ENCODE results near the gene ALKAL2.

The ALKAL2 gene

DNA sequence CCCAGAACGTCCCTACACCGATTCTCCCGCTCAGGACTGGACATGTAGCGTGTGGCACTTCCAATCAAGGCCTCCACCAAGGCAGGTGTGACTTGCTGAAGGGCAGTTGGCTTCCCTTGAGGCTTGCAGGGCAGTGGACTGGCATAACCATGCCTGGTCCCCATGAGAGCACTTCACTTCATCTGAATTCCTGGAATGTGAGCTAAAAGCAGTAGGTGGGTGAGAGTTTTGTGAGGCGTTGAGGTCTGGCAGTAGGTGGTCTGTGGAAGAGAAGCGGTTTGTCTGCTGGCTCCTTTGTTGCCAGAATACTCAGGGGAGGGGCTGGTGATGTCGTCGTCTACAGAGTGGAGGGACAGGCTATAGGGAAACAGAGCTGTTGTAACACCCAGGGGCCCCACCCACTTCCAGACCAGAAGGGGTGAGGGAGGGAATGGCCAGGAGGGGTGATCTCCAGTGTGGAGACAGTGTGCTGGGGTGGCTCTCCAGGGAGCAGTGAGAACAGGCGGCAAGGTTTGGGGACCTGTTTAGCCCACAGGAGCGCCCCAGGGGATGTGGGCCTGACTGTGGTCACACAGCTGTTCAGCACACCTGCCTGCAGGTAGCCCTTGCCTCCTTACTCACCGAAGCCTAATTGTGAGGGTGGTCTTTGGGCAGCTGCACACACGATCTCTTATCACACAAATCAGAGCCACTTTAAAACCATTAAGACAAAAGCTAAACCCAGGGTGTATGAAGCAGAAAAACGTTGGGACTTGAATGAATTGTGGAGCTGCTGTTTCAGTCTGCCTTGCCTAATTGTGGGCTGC lies 21.5 kb upstream of the ALKAL2 start:
- TF ChIP-seq, protein P1, sequence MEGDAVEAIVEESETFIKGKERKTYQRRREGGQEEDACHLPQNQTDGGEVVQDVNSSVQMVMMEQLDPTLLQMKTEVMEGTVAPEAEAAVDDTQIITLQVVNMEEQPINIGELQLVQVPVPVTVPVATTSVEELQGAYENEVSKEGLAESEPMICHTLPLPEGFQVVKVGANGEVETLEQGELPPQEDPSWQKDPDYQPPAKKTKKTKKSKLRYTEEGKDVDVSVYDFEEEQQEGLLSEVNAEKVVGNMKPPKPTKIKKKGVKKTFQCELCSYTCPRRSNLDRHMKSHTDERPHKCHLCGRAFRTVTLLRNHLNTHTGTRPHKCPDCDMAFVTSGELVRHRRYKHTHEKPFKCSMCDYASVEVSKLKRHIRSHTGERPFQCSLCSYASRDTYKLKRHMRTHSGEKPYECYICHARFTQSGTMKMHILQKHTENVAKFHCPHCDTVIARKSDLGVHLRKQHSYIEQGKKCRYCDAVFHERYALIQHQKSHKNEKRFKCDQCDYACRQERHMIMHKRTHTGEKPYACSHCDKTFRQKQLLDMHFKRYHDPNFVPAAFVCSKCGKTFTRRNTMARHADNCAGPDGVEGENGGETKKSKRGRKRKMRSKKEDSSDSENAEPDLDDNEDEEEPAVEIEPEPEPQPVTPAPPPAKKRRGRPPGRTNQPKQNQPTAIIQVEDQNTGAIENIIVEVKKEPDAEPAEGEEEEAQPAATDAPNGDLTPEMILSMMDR (IDR thresholded peaks at IDR 0.05), result no peak

DNA sequence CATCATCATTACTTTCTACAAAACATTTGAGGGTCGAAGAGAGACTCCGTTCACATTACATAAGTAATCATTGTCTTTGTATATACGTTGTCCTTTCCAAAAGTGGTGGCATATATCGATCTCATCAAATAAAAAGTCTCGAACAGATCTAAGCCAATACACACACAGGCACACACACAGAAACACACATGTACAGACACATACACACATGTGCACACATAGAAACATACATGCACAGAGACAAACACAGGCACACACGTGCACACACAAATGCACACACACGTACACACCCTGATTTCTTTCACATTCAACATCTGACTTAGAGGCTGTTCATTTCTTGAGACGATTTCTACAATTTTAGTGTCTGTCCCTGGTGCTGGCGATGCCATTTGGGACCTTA lies 17.5 kb upstream of the ALKAL2 start:
- TF ChIP-seq, protein P1 (IDR thresholded peaks at IDR 0.05), result no peak

DNA sequence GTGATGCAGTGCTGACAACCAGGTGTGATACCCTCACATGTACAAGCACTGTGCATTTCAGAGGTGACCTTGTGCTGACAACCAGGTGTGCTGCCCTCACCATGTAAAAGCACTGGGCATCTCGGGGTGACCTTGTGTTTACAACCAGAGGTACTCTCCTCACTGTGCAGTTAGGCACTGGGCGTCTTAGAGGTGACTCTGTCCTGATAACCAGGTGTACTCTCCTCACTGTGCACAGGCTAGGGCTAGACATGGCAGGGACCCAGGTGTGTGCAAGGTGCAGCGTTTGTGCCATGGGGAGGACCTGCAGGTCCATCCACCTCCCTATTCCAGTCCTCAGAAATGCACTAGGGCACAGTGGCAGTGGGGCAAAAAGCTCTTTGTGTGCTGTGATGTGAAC lies 8.5 kb upstream of the ALKAL2 start:
- TF ChIP-seq, protein P1 (IDR thresholded peaks at IDR 0.05), result no peak

DNA sequence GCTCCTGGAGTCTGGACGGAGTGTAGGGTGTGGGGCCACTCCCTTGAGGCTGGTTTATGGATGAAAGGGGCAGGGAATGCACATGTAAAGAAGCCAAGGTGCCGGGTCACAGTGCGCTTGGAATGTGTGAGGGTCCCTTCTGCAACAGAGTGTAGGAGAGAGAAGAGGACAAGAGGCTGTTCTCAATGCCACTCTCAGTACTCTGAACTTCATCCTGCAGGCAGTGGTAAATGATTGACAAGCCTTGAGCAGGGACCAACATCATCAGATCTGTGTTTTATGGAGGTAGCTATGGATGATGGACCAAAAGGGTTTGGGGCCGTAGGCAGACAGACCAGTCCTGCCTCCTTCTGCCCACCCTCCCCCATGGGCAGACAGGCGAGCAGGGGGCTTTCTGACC lies 7.2 kb upstream of the ALKAL2 start:
- TF ChIP-seq, protein P1 (IDR thresholded peaks at IDR 0.05), result no peak

DNA sequence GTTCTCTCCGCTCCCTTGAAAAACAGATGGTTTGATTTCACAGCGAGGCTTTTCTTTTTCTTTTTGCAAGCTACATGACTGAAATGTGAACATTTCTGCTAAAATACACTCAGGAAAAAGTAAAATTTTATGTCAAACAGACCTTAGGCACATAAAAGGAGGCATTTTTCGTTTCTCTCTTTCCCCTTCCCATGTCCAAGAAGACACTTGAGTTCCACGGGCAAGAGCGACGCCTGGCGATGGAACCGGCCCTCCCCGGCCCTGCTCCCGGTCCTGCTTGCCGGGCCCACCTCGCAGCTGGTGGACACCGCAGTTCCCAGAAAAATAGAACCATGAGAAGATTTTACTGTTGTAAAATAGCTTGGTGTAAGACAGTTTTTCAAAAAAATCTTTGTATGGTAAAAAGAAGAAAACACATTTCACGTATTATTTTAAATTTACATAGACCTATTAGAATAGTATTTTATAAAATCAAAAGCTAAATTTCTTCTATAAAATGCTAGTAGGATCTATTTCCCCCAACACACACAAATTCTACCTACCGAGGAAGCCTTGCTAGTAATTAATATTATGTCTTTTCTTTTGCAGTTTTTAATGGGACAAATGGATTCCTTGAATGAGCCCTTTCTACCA lies 2.3 kb upstream of the ALKAL2 start:
- TF ChIP-seq, protein P1 (IDR thresholded peaks at IDR 0.05), result peak; percentile 82

DNA sequence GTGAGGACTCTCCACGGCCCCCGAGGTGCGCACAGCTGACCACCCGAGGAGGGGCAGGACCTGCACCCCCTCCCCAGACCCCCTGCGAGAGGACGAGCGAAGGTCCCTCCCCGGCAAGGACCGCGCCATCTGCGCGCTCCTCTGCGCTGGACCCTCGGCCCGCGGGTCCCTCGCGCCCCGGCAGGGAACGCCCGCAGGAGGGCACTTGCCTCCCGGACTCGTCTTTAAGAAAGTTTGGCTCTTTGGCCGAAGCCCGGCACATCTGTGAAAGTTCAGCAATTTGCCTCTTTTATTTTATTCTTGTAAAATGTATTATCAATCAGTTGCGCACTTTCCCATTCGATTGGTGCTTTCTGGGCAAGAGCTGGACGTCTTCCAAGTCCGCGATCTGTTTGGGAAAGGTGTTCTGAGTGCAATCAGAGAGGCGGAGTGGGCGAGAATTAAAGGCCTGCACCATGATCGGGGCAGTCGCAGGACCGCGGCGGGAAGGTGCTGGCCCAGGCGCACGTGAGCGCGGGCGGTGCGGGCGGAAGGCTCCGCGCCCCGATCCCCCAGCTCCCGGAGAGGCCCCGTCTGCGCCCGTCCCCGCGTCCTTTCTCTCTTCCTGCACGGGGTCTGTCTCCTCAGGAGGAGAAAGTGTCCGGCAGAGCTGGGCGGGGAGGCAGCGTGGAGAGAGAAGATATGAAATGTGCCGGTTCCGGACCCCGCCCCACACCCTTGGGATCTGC lies 1.6 kb upstream of the ALKAL2 start:
- TF ChIP-seq, protein P1 (IDR thresholded peaks at IDR 0.05), result no peak

DNA sequence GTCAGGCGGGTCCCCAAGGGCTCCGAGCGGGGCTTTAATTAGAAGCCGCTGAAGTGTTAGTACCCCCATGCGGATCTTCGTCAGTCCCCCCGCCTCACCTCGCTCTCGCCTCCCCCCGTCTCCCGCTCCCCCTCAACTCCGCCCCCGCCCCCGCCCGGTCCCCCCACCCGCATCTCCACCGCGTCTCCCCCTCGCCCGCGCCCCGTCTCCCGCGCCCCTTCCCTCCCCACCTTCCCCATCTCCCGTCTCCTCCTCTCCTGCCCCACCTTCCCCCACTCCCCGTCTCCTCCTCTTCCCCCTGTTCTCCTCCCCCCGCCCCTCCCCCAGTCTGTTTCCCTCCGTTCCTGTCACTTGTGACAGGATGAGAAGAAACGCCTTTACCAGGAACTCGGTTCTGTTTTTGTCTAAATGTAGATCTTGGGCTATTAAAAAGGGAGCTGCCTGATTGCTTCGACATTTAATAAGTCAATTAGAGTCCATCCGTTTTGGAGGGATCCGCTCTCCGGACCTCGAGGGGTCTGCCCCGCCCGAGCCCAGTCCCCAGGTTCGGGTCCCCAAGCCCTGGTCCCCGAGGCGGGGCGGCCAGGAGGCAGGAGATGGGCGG lies 969 bp upstream of the ALKAL2 start:
- TF ChIP-seq, protein P1 (IDR thresholded peaks at IDR 0.05), result no peak

Measured in LNCAP (cell line).